ENCODE data around the gene CD8B2.
"Not testable (repeated sequence)": the region's sequence is repeated elsewhere in the genome, so short reads cannot be mapped to it uniquely, and the experiment has no call there.

The CD8B2 gene

DNA sequence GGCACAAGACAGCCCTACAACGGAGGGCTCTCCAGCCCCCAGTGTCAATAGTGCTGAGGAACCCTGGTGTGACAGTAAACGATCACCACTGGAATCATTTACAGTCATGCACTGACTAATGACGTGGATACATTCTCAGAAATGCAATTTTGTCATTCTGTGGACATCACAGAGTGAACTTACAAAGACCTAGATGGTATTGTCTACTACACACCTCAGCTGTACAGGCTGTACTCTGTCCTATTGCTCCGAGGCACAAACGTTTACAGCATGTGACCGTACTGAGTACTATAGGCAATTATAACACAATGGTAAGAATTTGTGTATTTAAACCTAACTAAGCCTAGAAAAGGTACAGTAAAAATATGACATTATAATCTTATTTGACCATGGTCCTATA is 67.2 kb downstream of the CD8B2 start:
- DNase-seq (ENCODE audit: extremely low spot score): no peak
- TF ChIP-seq, protein P1, sequence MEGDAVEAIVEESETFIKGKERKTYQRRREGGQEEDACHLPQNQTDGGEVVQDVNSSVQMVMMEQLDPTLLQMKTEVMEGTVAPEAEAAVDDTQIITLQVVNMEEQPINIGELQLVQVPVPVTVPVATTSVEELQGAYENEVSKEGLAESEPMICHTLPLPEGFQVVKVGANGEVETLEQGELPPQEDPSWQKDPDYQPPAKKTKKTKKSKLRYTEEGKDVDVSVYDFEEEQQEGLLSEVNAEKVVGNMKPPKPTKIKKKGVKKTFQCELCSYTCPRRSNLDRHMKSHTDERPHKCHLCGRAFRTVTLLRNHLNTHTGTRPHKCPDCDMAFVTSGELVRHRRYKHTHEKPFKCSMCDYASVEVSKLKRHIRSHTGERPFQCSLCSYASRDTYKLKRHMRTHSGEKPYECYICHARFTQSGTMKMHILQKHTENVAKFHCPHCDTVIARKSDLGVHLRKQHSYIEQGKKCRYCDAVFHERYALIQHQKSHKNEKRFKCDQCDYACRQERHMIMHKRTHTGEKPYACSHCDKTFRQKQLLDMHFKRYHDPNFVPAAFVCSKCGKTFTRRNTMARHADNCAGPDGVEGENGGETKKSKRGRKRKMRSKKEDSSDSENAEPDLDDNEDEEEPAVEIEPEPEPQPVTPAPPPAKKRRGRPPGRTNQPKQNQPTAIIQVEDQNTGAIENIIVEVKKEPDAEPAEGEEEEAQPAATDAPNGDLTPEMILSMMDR (IDR thresholded peaks at IDR 0.05; ENCODE audit: control extremely low read depth, extremely low read depth, low read depth, missing control alignments): no peak
- POLR2A ChIA-PET: no interaction called here
- CTCF ChIA-PET: interaction anchor here (0.7 to 2.7 kb wide), 3 partner anchors 12 to 29 kb away, joined by 3 to 10 read pairs (median 3); no protein-coding TSS in a partner anchor

DNA sequence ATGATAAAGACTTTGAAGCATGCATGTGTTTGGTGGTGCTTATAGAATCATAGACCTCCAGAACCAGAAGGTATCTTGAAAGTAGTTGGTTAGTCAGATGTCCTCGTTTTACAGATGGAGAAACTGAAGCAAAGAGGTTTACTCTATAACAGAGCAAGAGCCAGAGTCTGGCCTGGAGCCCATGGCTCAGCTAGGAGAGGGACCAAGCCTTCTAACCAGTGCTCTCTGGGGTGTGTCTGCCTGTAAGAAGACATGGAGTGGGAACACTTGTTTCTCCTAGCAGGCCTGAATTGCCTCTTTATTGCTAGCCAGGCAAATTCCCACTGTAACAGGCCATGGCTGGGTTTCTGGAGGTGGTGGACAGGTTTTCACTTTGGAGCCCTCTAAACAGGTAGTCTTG is 67.9 kb downstream of the CD8B2 start:
- CTCF ChIA-PET: interaction anchor here (0.7 to 0.8 kb wide), 2 partner anchors 27 to 28 kb away, joined by 3 read pairs; no protein-coding TSS in a partner anchor
- DNase-seq (ENCODE audit: extremely low spot score): no peak
- TF ChIP-seq, protein P1 (IDR thresholded peaks at IDR 0.05; ENCODE audit: control extremely low read depth, extremely low read depth, low read depth, missing control alignments): no peak
- POLR2A ChIA-PET: no interaction called here

DNA sequence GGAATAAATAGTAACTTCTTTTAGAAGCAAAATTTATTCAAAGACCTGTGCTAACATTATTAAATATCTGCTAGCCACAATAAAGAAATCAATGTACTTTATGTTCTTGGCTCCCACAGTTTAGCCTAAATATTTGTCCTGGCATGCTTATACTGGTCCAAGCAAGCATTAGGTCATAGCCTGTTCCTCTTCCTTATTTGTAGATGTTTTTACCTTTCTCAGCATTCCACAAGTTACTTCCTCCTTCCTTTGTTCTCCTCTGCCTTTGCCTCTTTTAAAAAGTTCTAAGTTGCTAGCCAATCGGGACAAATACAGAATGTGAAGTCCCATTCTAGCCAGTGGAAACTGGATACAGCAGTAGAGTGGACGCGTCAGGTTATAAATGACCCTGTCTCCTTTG is 72.6 kb downstream of the CD8B2 start:
- CTCF ChIA-PET; POLR2A ChIA-PET; DNase-seq (ENCODE audit: extremely low spot score): not testable (repeated sequence)

GRCh38 chr2:106560773-106561172 is 73.6 kb downstream of the CD8B2 start:
- CTCF ChIA-PET: interaction anchor here (0.9 kb wide), 1 partner anchor 22 kb away, joined by 3 read pairs; no protein-coding TSS in a partner anchor

DNA sequence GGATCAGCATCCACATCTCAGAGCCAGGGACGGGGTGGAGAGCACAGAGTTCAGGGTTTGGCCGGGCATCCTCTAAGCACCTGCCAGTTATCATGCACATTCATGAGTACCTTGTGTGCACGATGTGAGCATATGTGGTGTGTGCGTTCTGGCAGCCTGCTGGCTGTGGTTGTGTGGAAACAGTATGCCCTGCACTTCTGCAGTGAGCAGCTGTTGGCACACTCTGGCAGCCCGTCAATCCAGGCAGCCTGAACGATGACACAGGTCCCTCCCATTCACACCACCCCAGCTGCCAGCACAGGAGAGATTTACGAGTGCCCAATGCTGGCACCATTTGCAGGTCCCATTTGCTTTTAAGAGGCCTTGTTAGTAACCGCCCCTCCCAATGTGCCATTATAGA is 74.2 kb downstream of the CD8B2 start:
- CTCF ChIA-PET: interaction anchor here (0.9 kb wide), 1 partner anchor 21 kb away, joined by 3 read pairs; no protein-coding TSS in a partner anchor

More at GRCh38 chr2:106560773-106561172, 73.6 kb downstream of the CD8B2 start:
- POLR2A ChIA-PET: no interaction called here
- no peak for DNase-seq (ENCODE audit: extremely low spot score)
- TF ChIP-seq, protein P1 (IDR thresholded peaks at IDR 0.05; ENCODE audit: control extremely low read depth, extremely low read depth, low read depth, missing control alignments): no peak

DNA sequence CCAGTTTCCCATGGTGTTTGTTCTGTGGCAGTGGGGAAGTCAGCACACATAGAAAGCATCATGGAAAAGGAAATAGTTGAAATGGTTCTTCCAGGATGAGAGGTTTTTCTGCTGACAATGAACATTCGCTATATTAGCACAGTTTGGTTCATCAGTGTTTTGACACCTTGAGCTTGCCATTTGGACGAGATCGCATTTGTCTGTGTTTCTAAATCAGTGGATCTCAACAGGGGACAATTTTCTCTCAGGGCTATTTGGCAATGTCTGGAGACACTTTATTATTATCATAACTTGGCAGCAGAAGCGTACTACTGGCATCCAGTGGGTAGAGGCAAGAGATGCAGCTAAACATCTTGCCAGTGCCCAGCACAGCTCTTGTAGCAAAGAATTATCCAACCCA is 74.6 kb downstream of the CD8B2 start:
- ChIA-PET POLR2A (no interaction called here), CTCF (interaction anchor here (1.2 kb wide), 1 partner anchor 11 kb away, joined by 4 read pairs; no protein-coding TSS in a partner anchor)
- TF ChIP-seq, protein P1 (IDR thresholded peaks at IDR 0.05; ENCODE audit: control extremely low read depth, extremely low read depth, low read depth, missing control alignments): no peak
- no peak for DNase-seq (ENCODE audit: extremely low spot score)

More for the DNA sequence above, 74.2 kb downstream of the CD8B2 start:
- no peak for DNase-seq (ENCODE audit: extremely low spot score)
- POLR2A ChIA-PET: no interaction called here
- TF ChIP-seq, protein P1 (IDR thresholded peaks at IDR 0.05; ENCODE audit: control extremely low read depth, extremely low read depth, low read depth, missing control alignments): no peak

DNA sequence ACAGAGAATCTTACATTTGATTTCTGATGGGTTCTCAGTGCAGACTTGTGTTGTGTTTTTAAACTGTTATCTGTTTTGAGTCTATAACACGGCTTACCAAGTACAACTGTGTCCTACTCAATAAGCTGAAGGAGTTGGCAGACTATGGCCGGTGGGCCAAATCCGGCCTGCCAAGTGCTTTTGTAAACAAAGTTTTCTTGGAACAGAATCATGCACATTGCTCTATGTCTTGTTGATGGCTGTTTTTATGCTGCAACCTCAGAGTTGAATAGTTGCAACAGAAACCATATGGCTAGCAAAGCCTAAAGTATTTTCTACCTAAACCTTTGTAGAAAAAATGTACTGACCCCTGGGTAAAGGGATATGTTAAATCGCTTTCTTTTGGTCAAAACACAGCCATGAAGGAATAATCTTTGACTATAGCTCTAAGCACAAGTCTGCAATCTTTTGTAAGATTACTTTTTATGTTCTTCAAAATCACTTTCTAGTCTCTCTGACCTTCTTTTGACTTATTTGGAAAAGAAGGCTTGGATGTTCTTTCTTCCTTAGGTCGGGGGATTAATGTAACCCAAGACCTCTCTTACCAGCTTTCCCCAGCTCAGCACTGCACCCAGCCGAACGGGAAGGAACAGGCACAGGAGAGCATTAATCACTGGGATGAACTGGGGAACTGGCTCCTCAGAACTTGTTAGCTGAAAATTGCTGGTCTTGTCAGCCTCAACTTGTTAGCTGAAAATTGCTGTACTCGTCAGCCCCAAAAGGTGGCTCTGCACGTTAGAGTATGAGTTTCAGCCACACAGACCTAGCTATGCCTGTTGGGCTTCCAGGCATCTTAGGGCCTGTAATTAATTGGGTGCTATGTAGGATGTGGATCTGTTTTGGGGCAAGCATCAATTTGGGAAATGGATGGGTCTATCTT is 75.4 kb downstream of the CD8B2 start:
- TF ChIP-seq, protein P1 (IDR thresholded peaks at IDR 0.05; ENCODE audit: control extremely low read depth, extremely low read depth, low read depth, missing control alignments): no peak
- no peak for DNase-seq (ENCODE audit: extremely low spot score)
- POLR2A ChIA-PET: no interaction called here
- CTCF ChIA-PET: interaction anchor here (1.2 to 2.6 kb wide), 2 partner anchors 10 to 20 kb away, joined by 4 to 7 read pairs; no protein-coding TSS in a partner anchor
